ENCODE results near the gene TCAP.

Gene TCAP

DNA sequence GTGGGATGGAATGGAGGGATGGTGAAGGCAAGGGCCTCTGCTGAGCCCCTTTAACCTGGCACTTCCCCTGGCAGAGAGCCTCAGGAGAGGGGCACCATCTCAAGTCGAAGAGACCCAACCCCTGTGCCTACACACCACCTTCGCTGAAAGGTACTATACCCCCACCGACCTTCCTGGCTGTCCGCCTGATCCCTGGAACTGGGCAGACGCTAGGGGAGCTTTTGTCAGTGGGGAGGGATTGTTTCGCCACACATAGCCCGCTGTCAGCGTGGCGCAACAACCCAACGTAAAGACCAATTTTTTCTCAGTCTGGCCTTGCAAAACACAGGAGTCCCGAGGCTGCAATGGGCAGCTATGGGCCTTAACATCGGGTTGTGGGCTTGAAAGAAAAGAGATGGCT lies 35.3 kb upstream of the TCAP start:
- DNase-seq, result no peak

DNA sequence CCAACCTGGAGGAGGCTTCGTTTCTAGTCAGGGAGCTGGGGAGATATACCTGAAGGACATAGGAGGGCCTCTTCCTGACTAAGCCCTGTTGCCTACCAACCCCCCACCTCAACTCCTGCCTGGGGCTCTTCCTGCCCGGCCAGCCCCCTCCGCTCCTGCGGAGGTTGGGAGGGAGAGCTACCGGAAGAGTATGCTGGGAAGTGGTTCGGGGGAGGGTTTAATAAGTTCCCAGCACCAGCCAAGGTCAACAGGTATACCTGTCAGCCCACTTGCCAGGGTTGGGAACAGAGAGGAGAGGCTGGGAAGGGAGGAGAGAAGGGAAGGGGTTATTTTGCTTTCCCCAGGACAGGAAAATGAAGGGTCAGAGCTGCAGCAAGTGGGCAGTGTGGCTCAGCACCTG lies 33.7 kb upstream of the TCAP start:
- no peak for DNase-seq

GRCh38 chr17:39632153-39632941 lies 32.8 kb upstream of the TCAP start:
- no peak for DNase-seq

- DNase-seq, result no peak
Observed at GRCh38 chr17:39633570-39634183, 31.5 kb upstream of the TCAP start.

GRCh38 chr17:39634384-39634871 lies 30.7 kb upstream of the TCAP start:
- DNase-seq, result no peak

- DNase-seq, result no peak
Observed at GRCh38 chr17:39635614-39636176, 29.5 kb upstream of the TCAP start.

DNA sequence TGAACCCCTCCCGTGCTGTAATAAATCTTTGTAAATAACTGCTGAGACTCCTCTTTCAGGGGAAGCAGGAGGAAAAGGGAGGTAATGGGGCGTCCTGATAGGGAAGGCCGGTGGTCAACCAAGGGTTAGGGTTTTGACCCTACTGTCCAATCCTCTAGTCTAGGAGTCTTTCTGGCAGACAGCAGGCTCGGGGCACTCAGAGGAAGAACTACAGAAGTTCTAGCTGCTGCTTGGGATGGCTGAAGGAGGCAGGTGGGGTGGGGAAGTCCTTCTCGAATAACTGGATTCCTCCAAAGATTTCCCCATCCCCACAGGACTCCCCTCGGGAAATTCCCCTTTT lies 28.6 kb upstream of the TCAP start:
- DNase-seq, result no peak

GRCh38 chr17:39636927-39637736 lies 28.0 kb upstream of the TCAP start, which contains the start of gene STARD3:
STARD3 (plus strand) TSS chr17:39637144; CDS start chr17:39653532, 16,388 bp downstream.
- DNase-seq, result peak; percentile 95

DNA sequence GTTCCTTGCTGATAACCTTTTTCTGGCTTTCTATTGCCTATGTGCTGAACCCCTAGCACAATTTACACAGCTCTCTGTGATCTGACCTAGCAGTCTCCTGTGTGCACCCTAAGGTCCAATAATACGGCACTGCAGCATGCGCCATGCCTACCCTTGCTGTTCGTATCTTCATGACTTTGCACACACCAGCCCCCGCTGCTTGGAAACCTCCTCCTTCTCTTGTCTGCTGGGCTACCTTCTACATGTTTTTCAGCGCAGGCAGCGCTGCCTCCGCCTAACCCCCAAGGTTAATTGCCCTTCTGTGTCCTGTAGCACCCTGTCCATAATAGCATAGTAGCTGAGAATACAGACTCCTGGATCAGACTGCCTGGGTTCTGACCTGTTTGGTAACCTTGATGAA lies 26.8 kb upstream of the TCAP start:
- DNase-seq, result no peak

DNA sequence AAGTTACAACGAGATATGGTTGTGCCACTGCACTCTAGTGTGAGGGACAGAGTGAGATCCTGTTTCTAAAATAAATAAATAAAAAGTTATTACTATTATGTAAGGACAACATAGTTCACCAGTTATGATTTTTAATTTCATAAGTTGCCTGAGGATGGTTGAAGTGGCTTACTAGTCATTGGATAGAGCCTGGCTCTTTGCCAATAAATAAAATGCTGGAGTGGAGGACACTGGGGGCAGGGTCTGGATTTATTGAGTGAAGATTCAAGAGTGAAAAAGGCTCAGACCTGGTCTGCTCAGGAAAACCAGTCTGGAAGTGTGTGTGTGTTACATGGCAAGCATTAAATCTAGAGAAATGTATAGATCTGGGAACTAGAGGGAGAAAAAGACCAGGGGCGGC lies 26.1 kb upstream of the TCAP start:
- no peak for DNase-seq

DNA sequence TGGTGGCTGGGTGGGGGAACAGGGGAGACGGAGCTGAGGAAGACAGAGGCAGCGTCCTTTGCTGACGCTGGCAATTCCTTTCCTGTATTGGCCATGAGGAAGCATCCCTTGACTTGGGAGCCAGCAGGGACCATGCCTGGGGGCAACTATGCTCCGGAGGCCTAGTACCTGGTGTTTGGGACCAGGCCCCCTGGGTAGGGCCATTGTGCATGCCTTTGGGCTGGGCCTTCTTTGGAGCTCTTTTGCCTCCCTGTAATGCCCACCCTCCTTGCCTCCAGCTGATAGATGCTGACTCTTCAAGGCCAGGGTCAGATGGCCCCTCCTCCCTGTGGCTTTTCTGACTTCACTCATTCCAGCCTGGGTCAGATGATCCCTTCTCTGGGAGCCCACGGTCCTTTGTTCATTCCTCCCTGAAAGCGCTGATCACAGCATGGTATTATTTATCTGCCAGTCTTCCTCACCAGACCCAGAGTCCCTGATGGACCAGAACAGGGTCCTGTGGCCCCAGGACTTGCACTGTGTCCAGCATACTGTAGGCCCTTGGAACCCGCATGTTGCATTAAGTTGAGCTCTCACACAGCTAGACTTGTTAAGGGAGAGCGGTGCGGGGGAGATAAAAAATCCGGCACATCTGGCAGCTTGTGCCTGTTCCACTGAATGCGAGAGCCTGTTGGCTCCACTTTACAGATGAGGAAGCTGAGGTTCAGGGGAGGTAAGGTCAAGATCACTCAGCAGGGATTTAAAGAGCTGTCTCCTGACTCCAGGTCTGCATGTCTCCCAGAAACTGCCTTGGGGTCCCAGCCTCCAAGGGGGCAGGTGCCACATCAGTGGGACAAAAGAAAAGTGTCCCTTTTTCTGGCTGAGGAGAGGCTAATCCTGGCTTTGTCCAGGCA lies 25.3 kb upstream of the TCAP start:
- no peak for DNase-seq

GRCh38 chr17:39640591-39641031 lies 24.5 kb upstream of the TCAP start:
- no peak for DNase-seq

- no peak for DNase-seq
Observed at GRCh38 chr17:39641097-39641496, 24.1 kb upstream of the TCAP start.

- DNase-seq, result no peak
Observed at GRCh38 chr17:39641883-39642282, 23.3 kb upstream of the TCAP start.

- DNase-seq, result no peak
Observed at GRCh38 chr17:39642291-39643074, 22.7 kb upstream of the TCAP start.

- DNase-seq, result no peak
Observed at GRCh38 chr17:39643271-39643670, 21.9 kb upstream of the TCAP start.

GRCh38 chr17:39647256-39647655 lies 17.9 kb upstream of the TCAP start:
- DNase-seq, result no peak

DNA sequence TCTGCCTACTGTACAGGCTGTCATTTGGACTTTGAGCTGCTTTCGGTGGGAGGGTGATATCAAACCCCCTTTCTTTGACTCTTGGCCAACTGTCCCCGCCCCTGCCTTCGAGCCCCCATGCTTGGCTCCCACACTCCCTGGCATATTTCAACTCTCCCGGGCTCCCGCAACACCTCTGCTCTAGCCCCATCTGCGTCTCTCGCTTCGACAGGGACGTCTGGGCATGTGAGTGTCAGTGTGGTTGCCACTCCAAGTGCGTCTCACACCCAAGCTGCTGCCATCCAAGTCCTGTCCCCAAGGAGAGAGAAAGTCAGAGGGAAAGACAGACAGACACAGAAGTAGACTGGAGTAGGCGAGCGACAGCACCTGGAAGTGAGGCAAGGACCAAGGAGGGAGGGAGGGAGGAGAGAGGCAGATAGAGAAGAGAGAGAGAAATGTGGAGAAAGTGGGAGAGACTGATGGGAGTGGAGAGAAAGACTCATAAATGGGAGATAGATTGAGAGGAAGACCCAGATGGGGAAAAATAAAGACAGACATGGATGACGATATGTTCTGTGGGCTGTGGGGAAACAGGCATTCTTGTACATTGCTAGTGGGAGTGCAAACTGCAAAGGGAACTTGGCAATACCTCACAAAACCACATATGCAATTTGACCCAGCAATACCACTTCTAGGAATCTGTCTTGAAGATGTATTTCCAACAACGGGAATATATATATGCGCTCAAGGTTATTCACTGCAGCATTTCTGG lies 16.4 kb upstream of the TCAP start:
- DNase-seq, result no peak

DNA sequence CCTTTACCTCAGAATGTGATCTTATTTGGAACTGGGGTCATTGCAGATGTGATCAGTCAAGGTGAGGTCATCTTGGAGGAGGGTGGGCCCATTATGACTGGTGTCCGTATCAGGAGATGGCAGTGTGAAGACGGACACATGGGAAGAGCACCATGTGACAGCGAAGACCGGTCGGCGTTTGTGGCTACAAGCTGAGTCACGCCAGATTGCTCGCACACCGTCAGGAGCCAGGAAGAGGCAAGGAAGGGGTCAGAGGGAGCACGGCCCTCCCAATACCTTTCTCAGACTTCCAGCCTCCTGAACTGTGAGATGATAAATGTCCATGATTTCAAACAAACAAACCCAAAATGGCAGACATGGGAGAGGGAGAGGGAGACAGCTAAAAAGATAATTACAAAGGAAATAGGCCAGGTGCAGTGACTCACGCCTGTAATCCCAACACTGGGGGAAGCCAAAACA lies 15.0 kb upstream of the TCAP start:
- no peak for DNase-seq

DNA sequence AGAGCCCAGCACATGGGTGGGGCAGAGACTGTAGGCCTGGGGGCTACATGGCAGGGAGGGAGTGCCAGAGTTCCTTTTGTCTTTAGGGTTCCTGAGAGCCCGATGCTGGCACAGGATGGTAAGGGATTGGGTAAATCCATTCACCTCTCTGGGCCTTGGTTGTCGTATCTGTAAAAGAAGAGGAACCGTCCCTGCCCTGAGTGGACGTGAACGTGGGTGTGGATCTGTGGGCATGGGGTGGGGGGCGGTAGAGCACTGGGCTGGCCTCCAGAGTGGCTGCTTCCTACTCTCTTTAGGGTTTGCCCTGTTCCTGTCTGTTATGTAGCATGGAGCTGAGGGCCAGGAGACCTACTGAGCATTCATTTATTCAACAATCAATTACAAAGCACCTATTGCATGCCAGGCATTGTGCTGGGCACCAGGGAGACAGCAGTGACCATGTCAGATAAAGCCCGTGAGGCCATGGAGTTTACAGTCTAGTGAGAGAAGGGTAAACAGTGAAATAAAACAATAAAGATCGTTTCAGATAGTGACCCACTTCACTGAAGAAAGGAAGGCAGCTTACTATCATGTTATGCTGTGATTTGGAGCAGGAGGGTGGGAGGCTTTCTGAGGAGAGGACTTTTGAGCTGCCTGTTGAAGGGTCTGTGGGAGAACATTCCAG lies 13.1 kb upstream of the TCAP start:
- DNase-seq, result no peak
